GM19239 (cell line): ENCODE results near the gene F7.

Source experiments
- DNase-seq: peaks from one replicate; pipeline ENCODE4 v3.0.0; 2011; ENCODE audit warnings: low spot score; ENCODE audit not compliant: insufficient read length
- FAIRE-seq: peaks from 2 replicates; lab custom pipeline; 2011; peaks lifted over from hg19 to GRCh38; lab: Jason Lieb, UNC

F7 gene

DNA sequence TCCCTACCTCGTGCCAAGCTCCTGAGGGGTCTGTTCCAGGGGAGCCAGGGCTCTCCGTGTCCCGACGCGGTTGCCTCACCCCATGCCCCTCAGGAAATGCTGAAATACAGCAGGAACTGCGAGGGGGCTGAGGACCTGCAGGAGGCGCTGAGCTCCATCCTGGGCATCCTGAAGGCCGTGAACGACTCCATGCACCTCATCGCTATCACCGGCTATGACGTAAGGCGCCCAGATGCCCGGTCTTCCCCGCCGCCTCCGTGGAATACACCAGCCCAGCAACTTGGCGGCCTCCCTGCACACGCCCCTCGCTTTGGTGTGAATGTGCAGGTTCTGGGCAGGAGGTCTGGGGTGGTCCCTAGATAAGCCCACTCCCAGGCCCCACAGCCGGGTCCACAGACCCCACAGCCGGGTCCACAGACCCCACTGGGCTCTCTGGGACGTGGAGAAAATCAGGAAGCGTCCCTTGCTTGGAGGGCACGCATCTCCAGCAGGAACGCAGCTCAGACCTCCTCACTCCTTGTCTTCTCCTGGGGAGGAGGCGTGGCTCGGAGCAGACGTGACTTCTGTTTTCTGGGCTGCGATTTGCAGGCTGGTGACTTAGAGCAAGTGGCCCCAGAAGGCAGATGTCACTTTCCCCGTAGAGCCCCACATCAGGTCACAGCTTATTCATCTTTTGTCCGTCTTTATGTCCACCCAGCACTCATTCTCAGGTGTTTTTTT lies 19.4 kb upstream of the F7 start:
- FAIRE-seq (no peak), DNase-seq (no peak)

DNA sequence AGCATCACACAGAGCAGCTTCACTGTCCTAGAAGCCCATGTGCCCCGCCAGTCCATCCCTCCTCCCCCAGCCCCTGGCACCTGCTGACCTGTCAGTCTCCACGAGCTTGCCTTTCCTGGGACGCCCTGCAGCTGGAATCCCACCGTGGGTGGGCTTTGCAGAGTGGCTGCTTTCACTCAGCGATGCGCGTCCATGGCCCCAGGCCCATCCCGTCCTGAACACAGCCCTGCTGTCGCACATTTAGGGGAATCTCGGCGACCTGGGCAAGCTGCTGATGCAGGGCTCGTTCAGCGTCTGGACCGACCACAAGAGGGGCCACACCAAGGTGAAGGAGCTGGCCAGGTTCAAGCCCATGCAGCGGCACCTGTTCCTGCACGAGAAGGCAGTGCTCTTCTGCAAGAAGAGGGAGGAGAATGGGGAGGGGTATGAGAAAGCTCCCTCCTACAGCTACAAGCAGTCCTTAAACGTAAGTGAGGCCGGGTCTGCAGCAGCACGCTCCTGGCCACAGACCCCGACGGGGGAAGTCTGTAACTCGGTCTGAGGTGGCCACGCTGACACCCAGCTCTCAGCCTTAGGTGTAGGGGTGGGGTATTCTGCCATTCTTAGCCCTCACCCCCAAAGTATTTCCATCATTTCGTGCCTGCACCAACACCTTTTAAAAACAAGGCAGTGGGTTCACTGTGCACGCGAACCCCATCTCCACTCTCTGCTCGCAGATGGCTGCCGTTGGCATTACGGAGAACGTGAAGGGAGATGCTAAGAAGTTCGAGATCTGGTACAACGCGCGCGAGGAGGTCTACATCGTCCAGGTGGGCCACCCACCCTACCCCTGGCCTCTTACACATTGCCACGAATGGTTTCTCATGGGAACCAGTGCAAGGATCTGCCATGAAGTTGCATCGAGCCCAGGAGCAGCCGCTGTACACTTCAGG lies 18.3 kb upstream of the F7 start:
- no peak for DNase-seq
- FAIRE-seq, result no peak

DNA sequence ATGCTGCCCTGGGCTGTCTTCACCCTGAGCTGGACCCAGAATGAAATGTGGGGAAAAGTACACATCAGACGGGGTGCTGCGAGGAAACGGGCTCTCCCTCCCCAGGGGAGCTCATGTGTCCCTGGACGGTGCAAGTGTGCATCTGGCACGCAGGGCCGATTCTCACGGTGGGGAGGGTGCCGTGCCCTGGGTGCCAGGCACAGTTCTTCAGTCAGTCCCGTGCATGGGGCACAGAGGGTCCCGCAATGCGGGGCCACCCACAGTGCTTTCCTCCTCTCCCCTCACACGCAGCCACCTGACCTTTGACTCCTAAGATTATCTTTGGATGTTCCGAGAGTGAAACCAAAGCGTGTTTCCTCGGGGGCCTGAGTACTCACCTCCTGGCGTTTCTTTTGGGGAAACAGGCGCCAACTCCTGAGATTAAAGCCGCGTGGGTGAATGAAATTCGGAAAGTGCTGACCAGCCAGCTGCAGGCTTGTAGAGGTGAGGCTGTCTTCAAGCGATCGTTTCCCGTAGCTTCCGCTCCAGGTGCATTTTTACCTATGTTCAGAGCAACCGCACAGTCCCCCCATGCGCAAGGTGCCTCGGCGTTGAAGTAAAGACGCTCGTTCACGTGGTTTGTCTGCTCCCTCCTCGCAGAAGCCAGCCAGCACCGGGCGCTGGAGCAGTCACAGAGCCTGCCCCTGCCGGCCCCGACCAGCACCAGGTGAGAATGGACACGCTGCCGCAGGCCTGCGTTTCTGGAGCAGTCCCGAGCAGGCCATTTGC lies 17.5 kb upstream of the F7 start:
- FAIRE-seq, result no peak

DNA sequence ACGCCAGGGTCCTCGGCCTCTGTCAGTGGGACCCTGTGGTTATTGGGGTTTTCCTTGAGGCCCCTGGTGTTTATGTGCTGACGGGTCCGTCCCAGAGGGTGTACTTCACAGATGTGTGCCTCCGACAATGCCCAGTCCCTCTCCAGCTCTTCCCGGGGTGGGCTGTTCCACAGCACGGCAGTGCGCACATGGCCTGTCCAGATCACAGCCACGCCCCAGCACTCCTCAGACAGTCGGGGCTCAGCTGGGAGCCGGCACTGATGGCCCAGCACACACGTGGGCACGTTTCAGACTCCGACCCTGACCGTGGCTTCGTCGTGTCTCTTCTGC lies 16.9 kb upstream of the F7 start:
- no peak for DNase-seq
- FAIRE-seq, result no peak

More for the DNA sequence above, 17.5 kb upstream of the F7 start:
- no peak for DNase-seq

DNA sequence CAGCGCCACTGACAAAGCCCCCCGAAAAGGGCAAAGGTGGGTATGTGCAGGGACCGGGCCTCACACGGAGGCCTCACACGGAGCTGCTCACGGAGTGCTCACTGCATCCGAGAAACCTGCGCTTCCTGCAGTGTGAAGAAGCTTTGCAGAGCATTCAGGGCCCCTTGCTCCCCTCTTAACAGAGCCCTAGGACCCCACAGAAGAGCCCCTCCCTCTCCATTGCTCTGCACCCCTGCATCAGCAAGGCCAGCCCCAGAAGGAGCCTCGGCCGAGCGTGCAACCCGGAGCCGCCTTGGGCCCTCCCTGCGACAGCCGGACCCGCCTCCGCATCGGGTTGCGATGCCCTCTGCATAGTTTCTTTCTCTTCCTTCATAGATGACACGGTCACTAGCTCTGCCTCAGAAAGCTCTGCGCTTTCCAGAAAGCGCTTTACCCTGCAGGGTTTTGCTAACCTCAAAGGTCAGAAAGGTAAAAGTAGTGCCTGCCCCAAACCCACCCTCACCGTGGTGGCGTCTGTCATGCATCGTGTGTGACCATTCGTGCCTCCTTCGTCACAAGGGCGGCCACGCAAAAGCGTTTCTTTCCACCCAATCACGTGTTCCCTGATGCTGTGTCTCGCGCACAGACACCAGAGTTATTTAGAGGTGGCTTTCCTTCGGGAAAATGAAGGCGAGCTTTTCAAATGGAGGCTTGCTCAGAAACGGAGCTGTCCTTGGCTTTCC lies 15.7 kb upstream of the F7 start:
- FAIRE-seq (no peak), DNase-seq (no peak)

DNA sequence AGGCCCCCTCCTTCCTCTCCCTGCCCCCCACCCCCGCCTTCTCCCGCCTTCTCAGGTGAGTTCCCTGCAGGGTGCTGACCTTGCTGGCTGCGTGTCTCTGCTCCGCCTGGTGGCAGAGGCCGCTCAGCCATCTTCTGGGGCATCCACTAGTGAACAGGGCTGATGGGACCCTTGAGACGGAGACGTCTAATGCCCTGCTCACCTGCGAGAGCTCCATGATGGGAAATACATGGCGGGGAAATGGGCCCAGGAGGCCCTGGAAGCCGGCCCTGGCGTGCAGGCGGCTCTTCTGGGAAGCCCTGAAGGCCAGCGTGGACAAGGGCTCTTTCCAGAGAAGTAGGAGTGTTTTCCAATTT lies 15.2 kb upstream of the F7 start:
- DNase-seq (no peak), FAIRE-seq (no peak)

DNA sequence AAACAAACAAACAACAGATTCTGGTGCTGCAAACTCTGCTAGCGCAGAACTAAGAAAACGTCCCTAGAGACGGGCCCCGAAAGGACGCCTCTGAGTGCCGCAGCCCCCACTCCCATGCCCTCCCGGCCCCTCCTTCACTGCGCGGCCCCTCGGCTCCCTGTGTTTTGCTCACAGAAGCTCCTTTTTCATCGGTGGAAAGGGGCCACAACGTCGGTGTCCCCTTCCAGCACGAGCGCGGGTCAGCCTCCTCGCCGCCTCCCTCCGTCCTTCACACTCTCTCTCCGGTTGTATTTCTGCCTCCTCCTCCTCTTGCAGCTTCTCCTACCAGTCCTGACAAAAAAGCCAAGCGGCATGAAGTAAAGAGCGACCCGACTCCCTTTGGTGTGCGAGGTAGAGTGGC lies 14.8 kb upstream of the F7 start:
- DNase-seq (no peak), FAIRE-seq (no peak)

DNA sequence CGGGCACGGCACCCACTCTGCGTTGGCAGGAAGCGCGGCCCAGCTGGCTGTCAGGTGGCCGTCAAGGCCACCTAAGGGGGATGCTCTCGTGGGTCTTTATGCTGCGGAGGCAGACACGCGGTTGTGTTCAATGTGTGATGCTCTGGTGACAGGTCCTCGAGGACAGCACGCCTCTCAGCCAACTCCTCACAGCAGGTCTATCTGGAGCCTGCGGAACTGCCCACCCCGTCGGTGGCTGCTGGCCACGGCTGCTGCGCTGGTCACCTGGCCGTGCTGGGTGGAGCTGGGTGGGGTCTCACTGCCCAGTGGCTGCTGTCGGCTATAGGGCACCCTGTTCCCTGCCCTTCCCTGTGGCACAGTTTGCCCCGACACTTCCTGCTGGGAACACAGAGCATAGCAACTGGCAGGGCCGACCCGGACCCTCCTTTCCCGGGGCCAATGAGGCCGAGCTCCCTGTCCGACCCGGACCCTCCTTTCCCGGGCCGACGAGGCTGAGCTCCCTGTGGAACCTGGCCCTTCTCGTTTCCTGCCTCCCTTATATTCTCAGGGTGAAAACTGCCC lies 14.3 kb upstream of the F7 start:
- FAIRE-seq (no peak), DNase-seq (no peak)

DNA sequence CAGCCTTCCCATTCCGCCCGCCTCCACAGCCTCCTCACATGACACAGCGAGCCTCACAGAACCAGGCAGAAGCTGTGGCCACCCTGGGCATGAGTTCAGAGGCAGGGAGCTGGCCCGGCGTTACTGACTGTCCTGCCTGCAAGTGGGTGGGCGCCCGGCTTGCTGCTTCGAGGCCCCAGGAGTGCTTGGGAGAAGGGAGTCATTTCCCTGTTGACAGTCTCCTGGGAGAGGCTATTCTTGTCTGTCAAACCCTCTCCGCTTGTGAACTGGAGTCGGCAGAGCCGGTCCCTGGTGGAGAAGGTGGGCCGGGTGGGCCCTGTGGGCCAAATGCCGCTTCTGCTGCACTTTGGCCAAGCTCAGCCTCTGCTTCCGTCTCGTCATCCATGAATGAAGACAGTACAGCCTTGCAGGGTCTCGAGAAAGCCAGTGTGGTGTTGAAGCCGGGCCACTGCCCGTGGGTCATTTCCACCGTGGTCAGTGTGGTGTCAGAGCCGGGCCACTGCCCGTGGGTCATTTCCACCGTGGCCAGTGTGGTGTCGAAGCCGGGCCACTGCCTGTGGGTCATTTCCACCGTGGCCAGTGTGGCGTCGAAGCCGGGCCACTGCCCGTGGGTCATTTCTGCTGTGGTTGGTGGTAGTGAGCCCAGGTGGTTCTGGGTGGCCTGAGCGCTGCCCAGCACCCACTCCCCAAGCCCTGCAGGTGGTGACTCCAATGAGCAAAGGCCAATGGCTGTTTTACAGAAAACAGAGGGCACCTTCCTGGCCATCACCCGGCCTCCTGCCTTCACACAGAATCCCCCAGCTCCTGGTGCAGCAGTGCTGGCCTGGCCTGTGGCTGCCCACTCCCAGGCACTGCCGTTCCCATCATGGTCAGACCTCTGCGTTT lies 13.5 kb upstream of the F7 start:
- FAIRE-seq, result no peak
- DNase-seq, result no peak

DNA sequence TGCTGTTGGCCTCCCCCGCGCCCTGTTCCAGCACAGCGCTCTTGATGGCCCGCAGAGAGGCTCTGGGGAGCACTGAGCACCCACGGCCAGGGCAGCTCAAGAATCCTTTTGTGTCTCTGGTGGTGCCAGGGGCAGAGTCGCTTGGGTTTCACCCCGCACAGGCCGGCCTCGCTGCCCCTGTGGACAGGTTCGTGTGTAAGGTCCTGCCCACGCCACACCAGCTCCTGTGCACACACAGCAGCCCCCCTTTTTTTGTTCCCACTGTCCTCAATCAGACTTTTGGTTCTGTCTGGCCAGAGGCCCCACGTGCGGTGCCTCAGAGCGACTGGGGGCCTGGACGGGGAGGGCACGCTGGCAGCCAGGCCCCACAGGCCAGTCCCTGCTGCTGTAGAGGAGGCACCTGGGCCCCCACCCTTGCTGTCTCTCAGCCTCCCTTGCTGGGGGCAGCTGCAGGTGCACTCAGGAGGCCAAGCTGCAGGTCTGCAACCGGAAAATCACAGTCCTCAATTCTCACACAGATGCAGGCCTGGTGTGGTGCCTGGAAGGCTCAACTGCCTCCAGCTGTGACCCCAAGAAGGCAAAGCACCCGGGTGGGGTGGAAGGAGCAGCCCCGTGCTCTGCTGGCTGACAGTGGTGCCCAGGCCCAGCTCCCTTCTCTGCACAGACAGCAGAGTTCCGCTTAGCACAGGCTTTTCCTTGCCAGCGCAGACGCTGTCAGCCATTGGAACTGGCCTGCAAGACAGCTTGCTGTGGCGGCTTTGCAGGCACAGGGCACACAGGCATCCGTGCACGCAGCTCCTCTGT lies 12.6 kb upstream of the F7 start:
- FAIRE-seq (no peak), DNase-seq (no peak)

DNA sequence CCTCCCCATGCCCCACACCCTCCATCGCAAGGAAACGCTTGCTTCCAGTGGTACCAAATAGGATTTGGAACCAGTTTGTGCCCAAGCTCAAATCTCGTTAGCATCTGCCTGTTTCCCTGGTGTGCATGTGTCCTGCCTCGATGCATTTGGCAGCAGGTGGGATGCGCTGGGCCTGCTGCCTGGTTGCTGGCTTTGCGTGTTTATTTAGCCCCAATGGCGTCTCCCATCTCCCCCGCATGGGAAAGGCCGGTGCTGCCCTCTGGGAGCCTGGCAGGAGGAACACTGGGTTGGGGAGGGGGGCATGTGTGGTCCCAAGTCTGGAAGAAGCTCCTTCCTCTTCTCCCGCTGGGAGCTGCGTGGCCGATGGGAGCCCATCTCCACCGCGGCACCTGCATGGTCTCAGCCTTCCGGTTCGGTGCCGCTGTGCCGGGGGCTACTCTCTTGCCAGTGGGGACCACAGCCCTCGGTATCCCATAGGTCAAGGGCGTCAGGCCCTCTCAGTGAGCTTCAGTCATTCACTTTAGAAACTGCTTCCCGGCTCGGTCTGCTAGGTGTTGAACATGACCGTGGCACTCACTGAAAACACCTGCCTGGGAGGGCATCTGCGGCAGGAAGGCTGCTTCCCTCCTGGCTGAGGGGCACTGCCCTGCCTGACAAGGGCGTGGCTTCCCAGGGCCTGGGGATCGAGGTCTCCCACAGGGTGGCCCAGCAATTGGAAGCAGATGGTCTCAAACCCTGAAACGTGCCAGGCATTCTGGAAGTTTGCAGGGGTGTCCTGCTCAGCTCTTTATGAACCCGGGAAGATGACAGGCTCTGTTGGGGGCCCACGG lies 11.8 kb upstream of the F7 start:
- DNase-seq (no peak), FAIRE-seq (no peak)

DNA sequence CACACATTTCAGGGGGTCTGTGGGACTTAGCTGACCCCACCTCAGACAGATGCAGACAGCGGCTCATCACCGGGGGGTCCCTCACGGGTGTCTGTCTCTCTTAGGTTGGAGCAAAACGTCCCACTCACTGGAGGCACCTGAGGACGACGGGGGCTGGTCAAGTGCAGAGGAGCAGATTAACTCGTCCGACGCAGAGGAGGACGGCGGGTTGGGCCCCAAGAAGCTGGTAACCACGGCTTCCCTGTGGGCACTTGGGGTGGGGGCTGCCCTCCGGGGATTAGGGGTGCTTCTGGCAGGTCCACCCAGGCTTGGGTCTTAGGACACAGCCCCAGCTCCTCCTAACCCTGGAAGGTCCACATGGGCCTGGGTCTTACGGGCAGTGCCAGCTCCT lies 11.2 kb upstream of the F7 start:
- FAIRE-seq, result no peak
- no peak for DNase-seq

DNA sequence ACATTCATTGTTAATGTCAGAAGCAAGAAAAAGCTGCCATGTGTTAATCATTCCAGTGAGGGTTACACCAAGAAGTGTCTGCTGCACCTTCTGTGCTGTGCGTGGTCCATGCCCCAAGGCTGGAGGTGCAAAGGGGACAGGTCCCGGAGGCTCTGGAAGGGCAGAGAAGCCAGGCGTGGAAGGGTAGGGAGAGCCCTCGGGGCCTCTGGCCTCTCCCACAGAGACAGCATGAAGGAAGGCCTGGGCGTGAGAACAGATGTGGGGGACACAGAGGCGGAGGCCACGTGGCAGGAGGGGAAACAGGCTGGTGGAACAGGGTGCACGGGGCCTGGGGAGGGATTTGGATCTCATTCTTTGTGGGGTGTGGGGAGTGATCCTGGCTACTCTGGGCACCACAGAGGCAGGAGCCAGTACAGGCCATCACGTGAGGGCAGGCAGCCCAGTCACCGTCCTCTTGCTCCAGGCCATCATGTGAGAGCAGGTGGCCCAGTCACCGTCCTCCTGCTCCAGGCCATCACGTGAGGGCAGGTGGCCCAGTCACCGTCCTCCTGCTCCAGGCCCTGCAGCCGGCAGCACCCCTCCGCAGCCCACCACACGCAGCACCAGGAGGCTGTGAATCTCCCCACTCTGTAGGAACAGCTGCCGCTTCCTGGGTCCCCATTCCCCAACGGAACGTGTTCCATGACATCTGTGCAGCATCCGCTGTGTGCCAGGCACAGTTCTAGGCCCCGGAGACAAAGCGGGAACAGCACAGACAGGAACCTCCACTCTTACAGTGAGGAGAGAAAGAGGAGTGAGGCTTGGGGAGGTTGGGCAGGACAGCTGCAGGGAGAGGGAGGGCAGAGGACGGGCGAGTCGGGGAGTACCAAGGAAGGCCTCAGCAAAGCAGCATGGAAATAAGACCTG lies 10.2 kb upstream of the F7 start:
- no peak for DNase-seq
- no peak for FAIRE-seq

DNA sequence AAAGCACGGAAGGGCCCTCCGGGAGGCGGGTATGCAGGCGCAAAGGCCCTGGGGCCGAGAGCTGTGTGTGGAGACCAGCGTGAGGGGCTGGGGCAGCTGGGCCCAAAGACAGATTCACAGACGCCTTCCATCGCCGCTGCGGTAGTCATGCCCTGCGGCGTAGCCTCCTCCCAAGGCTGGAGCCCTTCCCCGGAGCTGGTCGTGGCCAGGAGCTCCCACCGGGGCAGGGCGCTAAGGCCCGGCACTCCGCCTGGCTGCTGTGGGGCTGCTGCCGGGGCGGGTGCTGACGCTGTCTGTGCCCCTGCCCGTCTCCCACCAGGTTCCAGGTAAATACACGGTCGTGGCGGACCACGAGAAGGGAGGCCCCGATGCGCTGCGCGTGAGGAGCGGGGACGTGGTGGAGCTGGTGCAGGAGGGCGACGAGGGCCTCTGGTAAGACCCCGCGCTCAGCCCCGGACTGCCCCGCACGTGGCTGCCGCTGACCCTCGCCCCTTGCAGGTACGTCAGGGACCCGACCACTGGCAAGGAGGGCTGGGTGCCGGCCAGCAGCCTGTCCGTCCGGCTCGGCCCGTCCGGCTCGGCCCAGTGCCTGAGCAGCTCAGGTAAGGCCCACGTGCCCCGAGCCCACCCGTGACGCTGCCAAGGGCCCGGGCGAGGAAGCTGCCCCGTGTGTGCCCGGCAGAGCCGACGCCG lies 9.4 kb upstream of the F7 start:
- DNase-seq, result no peak
- FAIRE-seq, result no peak

DNA sequence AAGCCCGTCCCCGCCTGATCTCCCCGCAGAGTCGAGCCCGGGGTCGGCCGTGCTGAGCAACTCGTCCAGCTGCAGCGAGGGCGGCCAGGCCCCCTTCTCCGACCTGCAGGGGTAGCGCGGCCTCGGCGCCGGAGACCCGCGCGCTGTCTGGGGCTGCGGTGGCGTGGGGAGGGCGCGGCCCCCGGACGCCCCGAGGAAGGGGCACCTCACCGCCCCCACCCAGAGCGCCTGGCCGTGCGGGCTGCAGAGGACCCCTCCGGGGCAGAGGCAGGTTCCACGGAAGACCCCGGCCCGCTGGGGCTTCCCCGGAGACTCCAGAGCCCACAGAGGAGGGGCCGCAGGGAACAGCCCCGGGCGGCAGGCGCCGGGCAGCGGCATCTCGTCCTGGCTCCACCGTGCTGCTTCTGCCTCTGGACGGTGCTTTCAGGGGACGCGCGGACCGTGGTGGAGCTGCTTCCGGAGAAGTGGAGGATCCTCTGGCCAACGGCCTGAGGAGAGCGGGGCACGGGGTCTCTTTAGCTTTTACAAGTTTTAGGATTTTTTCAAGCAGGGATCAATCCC lies 8.8 kb upstream of the F7 start:
- FAIRE-seq (no peak), DNase-seq (no peak)

DNA sequence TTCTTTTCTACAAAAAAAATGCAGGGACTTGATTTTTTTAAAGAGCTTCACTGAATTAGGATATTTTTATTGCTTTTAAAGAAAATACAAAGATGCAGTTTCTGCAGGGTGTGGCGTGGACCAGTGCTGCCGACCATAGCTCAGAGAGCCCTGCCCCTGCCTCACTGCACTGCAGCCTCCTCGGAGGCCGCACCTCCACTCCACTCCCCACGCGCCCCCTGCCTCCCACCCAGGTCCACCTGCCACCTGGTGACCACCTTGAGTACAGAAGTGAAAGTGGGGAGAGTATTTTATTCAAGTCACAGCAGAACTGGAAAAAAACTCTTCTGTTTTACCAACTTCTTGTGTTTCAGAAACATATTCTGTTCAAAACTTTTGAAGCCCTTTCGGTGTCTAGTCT lies 7.9 kb upstream of the F7 start:
- DNase-seq (no peak), FAIRE-seq (no peak)
